AG04450 (cell line): Measurements from ENCODE around the gene TBL3. TPM values are rescaled to one million over a fixed set of nuclear protein-coding genes. Genes with fewer than 3 reads are reported as not detected.
A peak's percentile ranks its signal among the peaks of the same experiment; 100 is the strongest.

Source experiments
- CTCF ChIA-PET: fragments of 300-600, 350-600 bp; formaldehyde crosslinking; extraction: SDS; loops from one replicate; lab custom pipeline; 2022; ENCODE audit warnings: antibody characterized with exemption, inconsistent platforms; lab: Charles Lee
- POLR2A ChIA-PET: fragments of 350-600 bp; formaldehyde crosslinking; extraction: SDS; loops from one replicate; lab custom pipeline; 2021; ENCODE audit warnings: antibody characterized with exemption, inconsistent platforms; lab: Yijun Ruan, JAX
- DNase-seq: peaks from one replicate; pipeline ENCODE4 v3.0.0-alpha.2; 2011; ENCODE audit warnings: low read depth, low spot score
- H3K27ac ChIP-seq: one replicate; pipeline ENCODE4 v1.5.1; 2012; ENCODE audit warnings: low read depth, low read length, control low read depth
- H3K27me3 ChIP-seq: one replicate; pipeline ENCODE4 v1.6.0; 2012; ENCODE audit warnings: low read length; ENCODE audit not compliant: control insufficient read depth, insufficient read depth
- H3K4me3 ChIP-seq: 2 replicates; pipeline ENCODE4 v1.5.1; 2011; ENCODE audit warnings: mild to moderate bottlenecking, low read depth, low read length, control low read depth
- H3K9me3 ChIP-seq: 2 replicates; pipeline ENCODE4 v1.5.1; 2012; ENCODE audit warnings: low read length; ENCODE audit not compliant: control insufficient read depth, insufficient read depth
- polyA plus RNA-seq: library from polyadenylated mRNA; depleted of rRNA; stranded (reverse); fragments of >200 nt; gene quantifications from 2 replicates; pipeline ENCODE4 v1.2.3, GENCODE V29; 2011
- TF ChIP-seq, protein P1 (sequence below): IDR thresholded peaks from 2 replicates; pipeline ENCODE4 v1.5.1; 2011; ENCODE audit warnings: low read depth, low read length, control low read depth, inconsistent platforms

TBL3 gene
- polyA plus RNA-seq, 1 experiment: 13.7 TPM

DNA sequence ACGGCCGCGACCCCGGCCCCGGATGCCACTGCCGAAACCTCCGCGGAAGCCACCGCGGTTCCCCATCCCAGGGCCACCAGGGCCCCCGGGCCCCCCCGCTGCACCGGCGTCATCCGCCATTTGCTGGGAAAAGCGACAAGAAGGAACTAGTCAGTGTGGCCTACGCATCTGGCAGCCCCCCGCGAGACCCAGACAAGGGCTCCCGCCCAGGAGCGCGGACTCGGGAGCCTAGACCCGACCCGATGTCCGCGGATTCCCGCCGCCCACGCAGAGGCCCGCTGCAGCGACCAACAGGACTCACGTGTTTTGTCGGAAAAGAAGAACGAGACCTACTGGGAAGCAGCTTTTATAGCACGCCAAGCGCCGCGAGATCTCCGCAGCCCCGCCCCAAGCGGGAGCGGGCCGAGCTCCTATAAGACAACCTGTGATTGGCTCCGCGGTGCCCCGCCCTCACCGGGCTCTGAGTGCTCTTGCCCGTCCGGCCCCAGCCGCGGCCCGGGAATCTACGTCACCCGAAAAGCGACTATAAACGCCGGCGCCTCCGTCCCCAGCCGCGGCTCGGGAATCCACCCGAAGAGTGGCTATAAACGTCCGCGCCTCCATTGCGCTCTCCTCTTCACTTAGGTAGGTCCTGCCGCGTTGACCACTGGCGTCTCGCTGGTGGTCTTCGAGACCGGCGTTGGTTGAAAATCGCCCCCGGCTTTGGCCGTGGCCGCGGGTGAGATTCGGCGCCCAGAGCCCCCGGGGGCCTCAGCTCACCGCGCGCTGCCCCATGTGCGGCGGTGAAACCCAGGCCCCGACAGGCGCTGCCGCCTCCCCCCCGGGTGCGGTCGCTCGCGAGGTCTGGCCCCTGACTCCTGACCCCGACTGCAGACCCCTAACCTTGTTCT lies 7.1 kb upstream of the TBL3 start, which contains the start of gene RPS2:
TSS of gene RPS2 (minus strand) at position 321 of the 890 bp plus-strand sequence. CDS start at position 120, 201 bp downstream.
- H3K27ac ChIP-seq: peak within 1 kb of the TSS; percentile 91
- peak within 1 kb of the TSS; percentile 90 for H3K4me3 ChIP-seq
- ChIA-PET CTCF (interaction anchor here (0.7 to 1.2 kb wide), 3 partner anchors 176 to 1623 kb away, joined by 3 to 6 read pairs (median 4); no protein-coding TSS in a partner anchor), POLR2A (interaction anchor here (0.6 to 2.0 kb wide), 47 partner anchors 9 to 772 kb away, joined by 3 to 20 read pairs (median 4); partner anchors contain the start of genes ECI1, FAHD1, GFER and HAGH)
- DNase-seq: peak; percentile 98
- TF ChIP-seq, protein P1, sequence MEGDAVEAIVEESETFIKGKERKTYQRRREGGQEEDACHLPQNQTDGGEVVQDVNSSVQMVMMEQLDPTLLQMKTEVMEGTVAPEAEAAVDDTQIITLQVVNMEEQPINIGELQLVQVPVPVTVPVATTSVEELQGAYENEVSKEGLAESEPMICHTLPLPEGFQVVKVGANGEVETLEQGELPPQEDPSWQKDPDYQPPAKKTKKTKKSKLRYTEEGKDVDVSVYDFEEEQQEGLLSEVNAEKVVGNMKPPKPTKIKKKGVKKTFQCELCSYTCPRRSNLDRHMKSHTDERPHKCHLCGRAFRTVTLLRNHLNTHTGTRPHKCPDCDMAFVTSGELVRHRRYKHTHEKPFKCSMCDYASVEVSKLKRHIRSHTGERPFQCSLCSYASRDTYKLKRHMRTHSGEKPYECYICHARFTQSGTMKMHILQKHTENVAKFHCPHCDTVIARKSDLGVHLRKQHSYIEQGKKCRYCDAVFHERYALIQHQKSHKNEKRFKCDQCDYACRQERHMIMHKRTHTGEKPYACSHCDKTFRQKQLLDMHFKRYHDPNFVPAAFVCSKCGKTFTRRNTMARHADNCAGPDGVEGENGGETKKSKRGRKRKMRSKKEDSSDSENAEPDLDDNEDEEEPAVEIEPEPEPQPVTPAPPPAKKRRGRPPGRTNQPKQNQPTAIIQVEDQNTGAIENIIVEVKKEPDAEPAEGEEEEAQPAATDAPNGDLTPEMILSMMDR: no peak
- H3K9me3 ChIP-seq: no peaks in the 10 kb centered on the region; the same call in 1 of the 2 replicates
- H3K27me3 ChIP-seq: no peaks in the 10 kb centered on the region

- Histone ChIP-seq H3K9me3 (no peaks in the 10 kb centered on the region), H3K4me3 (peak overlapping the region; percentile 90), H3K27ac (peak overlapping the region; percentile 87), H3K27me3 (no peaks in the 10 kb centered on the region)
- no peak for DNase-seq
- POLR2A ChIA-PET: interaction anchor here (0.7 to 2.0 kb wide), 27 partner anchors 8 to 249 kb away, joined by 3 to 20 read pairs (median 6); partner anchors contain the start of genes FAHD1, GFER, HAGH and MSRB1
- CTCF ChIA-PET: interaction anchor here (1.2 kb wide), 1 partner anchor 175 kb away, joined by 3 read pairs; no protein-coding TSS in a partner anchor
- TF ChIP-seq, protein P1: no peak
Observed at GRCh38 chr16:1965396-1966001, 6.4 kb upstream of the TBL3 start.

DNA sequence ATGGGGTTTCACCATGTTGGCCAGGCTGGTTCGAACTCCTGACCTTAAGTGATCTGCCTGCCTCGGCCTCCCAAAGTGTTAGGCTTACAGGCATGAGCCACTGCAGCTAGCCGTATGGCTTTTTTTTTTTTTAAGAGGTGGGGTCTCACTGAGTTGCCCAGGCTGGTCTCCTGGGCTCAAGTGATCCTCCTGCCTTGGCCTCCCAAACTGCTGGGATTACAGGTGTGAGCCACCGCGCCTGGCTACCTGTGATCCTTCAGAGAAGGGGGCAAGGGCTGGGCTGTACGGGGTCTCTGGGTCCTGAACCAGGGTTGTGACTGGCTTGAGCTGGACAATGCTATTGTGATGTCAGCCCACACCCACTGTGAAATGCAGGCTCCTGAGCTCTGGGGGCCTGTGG lies 5.4 kb upstream of the TBL3 start, which contains the start of gene RNF151:
TSS of gene RNF151 (plus strand) at position 397 of the 400 bp plus-strand sequence. CDS start 26 bp downstream, outside the sequence.
- Histone ChIP-seq H3K27ac (no peak within 1 kb of the TSS), H3K9me3 (no peaks in the 10 kb centered on the region; the same call in 1 of the 2 replicates), H3K27me3 (no peaks in the 10 kb centered on the region), H3K4me3 (peak within 1 kb of the TSS; percentile 90)
- POLR2A ChIA-PET: no interaction called here
- no peak for DNase-seq
- CTCF ChIA-PET: no interaction called here
- TF ChIP-seq, protein P1: no peak

GRCh38 chr16:1968146-1968953 lies 3.5 kb upstream of the TBL3 start:
- Histone ChIP-seq H3K4me3 (no peak overlapping the region), H3K9me3 (no peaks in the 10 kb centered on the region; the same call in 1 of the 2 replicates), H3K27me3 (no peaks in the 10 kb centered on the region), H3K27ac (no peak overlapping the region)
- ChIA-PET POLR2A (no interaction called here), CTCF (no interaction called here)
- TF ChIP-seq, protein P1: no peak
- DNase-seq: no peak
